Endometrial microvascular endothelial cells (primary cell): Measurements from ENCODE around the gene PKNOX2. TPM values are rescaled to one million over a fixed set of nuclear protein-coding genes. Genes with fewer than 3 reads are reported as not detected.

ENCODE experiments used
- in situ Hi-C: cut with HindIII; loops from 2 replicates; pipeline ENCODE4 v1.10.0; 2017; ENCODE audit warnings: low sequenced_read_pairs, low pct_unique_long_range_greater_than_20kb; ENCODE audit errors: inconsistent ontology term
- total RNA-seq: library from RNA; depleted of rRNA; stranded (reverse); fragments of >200 nt; gene quantifications from one replicate; pipeline ENCODE4 v1.2.3, GENCODE V29; 2015; ENCODE audit errors: inconsistent ontology term

Gene PKNOX2
- total RNA-seq, 1 donor from 2014 or later = not detected

DNA sequence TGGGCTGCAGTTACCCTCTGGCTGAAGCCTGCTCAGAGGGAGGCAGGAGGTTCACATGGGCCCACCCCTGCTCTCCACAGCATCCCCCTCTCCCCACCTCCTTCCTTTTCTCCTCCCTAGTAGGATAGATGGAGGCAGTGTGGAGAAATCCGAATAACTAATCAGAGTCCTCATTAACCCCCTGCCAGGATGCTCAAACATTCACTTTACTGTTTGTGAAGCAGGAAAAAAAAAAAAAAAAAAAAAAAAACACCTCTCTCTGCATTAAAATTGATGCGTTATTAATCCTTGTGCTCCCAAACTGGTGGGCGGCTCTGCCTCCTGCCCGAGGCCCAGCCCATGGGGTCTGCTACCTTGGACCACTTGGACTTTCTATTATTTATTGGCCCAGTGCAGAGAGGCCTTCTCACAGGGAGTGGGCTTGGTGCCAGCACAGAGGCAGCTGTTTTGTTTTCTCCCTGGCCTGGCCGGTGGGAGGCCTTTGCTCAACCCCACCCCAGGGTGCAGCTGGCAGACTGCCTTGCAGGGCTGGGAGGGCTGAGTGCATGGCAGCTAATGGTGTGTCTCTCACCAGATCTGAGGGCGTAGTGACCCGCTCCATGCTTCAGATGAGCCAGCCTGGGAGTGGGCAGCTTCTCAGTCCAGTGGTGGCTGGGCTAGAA lies 150.7 kb downstream of the PKNOX2 start:
- in situ Hi-C loops = no loop called here

DNA sequence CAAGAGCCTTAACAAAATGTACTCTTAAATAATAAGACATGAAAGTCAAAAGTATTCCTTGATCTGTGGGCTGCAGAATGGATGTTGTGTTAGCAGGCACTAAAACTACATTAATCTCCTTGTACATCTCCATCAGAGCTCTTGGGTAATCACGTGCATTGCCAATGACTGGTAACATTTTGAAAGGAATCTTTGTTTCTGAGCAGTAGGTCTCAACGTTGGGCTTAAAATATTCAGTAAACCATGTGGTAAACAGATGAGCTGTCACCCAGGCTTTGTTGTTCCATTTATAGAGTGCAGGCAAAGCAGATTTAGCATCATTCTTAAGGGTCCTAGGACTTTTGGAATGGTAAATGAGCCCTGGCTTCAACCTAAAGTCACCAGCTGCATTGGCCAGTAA lies 152.9 kb downstream of the PKNOX2 start:
- in situ Hi-C loops = no loop called here

DNA sequence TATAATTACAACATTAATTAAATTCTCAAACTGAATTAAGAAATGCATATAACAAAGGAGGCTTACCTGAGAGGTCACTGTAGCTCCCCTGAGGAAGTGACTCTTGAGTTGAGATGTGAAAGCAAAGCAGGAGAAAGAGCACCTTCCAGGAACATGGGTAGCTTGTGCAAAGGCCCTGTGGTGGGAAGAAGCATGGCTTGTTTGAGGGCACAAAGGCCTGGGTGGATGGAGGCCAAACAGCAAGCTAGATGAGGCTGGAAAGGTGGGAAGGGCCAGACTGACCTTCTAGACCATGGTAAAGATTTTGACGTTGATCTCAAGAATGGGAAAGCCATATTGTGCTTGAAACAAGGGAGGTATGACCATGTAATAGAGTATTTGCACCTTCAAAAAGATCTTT lies 155.1 kb downstream of the PKNOX2 start:
- in situ Hi-C loops = no loop called here

DNA sequence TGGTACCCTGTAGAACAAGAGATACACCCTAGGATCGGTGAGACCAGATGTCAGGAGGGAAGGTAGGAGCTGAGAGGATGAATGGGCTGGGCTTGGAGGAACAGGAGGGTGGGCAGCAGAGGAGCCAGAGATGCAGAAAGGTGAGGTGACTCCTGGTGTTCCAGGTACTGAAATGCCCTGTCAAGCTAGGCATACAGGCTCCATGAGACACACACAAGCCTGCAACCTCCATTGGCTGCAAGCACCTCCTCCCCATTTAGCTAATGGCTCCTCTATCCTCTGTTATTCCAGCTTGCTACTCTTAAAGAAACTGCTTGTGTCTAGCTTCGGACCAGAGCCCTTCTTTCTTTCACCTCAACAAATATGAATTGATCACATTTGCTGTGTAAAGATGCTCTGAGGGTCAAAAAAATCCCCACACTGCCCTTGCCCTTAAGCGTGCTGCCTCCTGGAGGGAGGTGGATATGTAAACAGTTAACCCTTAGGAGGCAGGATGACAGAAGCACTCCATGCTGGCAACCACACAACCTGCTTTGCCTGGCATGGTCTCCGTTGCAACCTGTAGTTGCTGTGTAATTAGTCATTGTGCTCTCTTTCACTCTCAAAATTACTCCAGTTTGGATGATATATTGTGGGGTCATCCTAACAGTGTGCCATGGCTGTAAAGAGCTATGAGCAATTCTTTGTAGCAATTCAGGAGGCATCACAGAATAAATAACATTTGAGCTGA lies 156.0 kb downstream of the PKNOX2 start:
- in situ Hi-C loops = no loop called here

DNA sequence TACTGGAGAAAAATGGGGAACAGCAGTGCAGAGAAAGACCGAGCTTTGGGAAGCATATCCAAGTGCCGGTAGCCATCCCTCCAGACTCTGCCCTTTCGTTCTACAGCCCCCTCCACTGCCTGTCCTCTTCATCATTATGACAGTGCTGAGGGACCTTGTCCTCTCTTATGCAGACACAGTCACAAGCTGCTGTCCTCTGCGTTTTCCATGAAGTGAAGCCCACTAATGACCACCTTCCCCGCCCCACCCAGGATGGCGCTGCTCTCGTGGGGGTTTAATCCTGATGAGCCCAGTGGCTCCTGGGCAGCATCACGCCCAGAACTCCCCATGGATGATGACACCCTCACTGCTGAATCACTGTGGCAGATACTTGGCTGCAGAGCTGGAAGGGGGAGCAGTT lies 157.7 kb downstream of the PKNOX2 start:
- in situ Hi-C loops = no loop called here

DNA sequence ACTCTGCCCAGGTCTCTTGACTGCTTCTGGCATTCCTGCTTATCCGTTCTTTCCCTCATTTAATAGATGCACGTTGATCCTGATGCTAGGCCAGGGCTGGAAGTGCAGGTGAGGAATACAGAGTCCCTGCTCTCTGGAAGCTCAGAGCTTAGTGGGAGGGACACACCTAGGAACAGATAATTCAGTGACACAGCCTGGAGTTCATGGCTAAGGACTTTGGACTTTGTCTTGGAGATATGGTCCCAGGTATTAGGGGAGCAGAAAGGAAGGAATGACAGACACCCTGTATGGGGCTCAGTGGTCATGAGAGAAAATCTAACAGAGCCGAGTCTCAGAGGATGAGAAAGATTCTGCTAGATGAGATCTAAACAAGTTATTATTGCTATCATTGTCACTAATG lies 160.6 kb downstream of the PKNOX2 start:
- in situ Hi-C loops = no loop called here

DNA sequence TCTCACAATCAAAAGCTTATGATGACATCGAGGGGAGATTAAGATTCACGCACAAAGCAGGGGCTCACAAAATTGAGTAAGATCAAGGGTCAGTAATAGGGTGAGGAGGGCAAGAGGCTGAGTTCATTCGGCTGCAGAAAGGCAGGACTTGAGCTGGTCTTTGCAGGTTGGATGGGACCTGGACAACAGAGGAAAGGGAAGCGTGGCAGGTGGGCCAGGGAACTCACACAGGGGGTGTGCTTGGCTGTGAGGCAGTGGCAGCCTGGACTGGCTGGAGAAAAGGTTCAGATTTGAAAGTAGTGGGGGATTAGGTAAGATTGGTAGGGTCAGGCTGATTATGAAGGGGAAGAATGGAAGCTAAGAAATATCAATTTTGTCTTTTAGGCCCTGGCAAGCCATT lies 161.6 kb downstream of the PKNOX2 start:
- in situ Hi-C loops = no loop called here

DNA sequence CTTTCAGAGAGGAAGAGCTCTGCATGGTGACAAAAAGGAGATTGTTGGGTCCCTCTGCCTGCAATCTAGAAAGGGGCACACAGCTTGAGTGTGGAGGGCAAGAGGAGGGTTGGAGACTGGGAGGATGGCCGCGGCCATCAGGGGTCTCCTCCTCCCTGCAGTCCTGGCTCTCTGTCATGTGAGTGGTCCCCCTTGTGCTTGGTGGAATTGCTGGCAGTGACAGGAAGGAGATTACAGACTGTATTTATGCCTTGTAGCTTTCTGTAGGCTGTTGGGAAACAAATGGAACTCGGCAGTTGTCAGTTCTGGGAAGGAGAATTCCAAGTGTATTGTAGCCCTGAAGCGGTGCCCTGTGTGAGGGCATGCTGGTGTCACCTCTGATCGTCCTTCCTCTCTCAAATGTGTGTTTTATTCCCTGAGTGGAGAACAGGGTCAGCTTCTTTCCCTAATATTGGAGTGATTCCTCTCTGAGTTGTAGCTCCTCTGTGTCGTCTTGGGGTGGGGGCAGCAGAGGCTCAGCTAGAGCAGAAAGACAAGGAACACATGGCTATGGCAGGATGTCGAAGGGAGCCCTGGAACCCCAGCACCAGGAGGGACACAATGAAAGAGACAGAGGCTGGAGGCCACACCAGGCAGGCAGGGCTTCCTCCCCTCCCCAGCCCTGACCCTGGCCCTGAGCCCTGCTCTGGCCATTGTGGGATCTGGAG lies 163.1 kb downstream of the PKNOX2 start:
- in situ Hi-C loops = no loop called here

DNA sequence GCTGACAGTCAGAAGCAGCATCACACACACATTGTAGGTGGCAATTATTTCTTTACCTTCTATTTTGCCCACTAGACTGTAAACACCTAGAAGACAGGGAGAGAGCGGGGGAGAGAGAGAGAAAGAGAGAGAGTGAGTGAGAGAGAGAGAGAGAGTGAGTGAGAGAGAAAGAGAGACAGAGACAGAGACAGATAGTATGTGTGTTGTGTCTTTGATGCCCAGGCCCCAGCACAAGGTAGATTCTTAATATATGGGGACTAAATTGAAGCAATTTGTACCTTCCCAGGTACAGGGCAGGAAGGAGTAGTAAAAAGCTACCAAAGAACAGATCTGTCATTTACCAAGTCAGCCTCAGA lies 163.7 kb downstream of the PKNOX2 start:
- in situ Hi-C loops = no loop called here

DNA sequence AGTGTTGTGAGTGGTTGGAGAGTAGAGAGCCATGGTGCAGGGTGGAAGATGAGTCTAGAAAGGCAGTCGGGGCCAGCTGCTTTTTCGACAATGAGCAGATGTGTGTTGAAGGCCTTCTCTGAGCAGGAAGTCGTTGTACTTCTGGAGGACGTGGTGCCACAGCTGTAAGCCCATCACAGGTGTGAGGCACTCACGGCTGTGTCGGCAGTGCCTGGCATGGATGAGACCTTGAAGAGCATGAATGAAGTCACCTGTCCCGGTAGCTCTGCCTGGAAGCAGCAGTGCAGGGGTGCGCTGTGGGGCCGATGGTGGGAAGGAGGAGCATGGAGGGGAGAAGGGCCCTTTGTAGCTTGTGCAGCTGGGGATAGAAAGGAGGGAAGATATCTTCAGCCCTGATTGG lies 165.2 kb downstream of the PKNOX2 start:
- in situ Hi-C loops = no loop called here

DNA sequence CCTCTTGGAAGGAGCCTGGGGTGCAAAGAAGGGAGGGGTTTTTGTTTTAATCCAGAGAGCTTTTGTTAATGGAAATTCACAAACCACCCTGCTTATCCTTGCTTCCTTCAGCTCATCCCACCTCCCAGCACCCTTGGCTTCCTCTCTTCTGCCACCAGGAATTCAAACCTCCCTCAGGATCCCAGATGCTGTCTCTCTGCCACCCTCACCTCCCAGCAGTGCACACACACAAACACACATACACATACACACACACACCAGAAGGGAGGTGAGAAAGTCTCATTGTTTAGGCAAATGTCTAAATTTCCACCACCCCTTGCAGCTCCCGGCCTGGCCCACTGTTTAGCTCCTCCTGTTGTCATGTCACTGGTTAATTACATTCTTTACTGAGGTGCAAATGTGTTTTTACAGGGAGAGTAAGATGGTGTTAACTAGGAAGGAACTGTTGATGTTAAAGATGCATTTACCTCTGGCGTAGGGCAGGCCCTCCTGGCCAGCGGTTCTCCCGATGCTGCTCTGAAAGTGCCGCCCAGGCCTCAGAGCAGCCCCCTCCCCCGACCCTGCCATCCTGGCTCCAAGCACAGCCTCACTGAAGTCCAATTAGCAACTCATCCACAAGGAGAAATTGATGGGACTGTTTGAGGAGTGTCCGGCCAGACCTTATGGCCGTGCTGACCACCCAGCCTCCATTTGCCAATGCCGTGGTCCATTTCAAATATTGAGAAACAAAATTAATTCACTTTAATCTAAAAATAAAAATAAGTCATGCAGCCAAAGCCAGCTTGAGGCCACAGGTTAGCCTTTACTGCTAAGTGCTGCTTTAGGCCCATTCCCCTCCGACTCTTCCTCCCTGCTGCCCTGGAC lies 166.1 kb downstream of the PKNOX2 start:
- in situ Hi-C loops = no loop called here

DNA sequence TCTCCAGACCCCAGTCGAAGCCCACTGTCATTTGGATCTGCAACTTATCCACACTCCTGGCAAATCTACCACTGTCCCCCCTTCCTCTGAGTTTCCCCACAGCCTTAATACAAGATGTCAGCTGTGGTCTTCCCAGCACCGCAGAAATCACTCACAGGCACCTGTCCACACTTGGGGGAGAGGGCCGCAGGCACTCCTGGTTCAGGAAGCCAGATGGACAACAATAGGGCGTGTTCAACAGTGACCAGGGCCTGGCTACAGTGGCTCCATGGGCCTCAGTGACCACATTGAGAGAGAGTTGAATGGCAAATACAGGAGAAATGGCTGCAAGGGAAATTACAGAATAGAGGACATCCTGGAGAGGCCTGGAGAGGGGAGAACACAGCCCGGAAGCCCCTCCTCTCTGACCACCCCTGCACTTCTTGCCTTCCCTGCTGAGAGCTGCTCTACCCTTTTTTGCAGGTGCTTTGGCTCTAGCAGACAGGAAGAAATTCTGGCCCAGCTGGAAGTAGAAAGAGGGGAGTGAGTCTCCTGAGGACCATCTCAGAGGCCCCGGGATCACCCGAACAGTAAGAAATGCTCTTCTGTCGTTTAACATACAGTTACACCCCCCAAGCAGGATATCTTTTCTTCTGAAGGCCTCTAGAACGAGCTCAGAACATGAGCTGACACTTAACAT lies 166.9 kb downstream of the PKNOX2 start:
- in situ Hi-C loops = no loop called here

DNA sequence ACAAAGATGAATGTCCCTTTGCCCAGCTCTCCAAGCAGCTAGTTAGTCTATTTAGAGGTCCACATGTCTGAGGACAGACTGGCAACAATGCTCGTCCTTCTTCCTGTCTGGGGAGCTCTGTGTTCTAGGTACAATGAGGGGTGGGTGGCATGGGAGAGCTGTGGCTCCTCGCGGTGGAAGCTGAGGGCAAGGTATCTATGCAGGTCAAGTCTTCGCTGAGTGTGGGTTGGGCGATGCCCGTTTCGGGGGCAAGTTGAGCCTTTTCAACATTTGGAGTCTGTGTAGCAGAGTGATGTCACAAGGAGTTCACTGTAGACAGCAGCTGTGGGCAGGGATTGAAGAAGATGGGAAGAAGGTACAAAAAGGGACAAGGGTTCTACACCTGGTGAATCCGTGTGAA lies 168.3 kb downstream of the PKNOX2 start:
- in situ Hi-C loops = no loop called here

DNA sequence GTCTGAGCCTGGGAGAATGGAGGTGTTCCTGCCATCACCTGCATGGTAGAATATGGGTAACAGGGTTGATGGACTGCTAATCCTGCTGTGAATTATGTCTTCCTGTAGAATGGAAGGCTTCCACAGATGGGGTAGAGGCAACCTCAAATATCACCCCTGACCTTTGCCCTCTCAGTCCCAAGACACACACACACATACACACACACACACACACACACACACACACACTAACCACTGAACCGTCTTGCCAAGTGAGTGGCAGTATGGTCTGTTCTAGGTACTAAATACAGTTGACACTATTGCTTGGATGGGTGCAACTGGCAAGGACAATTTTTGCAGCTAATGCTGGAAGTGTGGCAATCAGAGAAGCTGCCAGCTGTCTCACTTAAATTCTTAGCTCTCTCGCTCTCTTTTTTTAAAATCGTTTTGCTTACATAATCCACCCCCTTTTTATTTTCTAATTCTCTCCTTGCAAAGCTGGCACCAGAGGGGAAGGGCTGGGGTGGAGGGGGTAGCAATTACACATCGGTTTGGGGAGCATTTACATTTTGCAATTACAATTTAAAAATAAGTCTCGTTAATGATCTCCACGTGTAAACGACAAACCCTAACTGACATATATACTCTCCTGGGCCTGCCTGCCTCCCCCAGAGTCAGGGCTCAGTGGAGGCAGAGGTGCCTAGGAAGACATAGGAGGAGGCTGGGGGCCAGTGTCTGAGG lies 169.0 kb downstream of the PKNOX2 start:
- in situ Hi-C loops = no loop called here

DNA sequence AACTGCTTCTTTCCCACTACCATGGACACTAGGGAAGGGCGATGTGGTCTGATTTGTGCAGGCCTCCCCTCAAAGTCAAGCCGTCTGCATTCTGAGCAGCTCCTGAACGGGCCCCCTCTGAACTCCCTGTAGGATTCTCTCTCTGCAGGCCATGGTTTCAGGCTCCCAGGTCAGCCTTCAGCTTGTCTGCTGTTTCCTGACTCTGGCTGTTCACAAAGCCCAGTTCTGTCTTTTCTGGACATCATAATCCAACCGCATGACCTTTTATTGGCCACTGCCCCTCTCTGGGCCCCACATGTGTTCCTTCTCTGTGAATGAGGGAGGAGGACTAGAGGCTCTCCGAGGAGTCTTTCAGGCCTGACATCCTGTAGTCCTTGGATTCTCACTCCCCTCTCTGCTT lies 170.6 kb downstream of the PKNOX2 start:
- in situ Hi-C loops = no loop called here

DNA sequence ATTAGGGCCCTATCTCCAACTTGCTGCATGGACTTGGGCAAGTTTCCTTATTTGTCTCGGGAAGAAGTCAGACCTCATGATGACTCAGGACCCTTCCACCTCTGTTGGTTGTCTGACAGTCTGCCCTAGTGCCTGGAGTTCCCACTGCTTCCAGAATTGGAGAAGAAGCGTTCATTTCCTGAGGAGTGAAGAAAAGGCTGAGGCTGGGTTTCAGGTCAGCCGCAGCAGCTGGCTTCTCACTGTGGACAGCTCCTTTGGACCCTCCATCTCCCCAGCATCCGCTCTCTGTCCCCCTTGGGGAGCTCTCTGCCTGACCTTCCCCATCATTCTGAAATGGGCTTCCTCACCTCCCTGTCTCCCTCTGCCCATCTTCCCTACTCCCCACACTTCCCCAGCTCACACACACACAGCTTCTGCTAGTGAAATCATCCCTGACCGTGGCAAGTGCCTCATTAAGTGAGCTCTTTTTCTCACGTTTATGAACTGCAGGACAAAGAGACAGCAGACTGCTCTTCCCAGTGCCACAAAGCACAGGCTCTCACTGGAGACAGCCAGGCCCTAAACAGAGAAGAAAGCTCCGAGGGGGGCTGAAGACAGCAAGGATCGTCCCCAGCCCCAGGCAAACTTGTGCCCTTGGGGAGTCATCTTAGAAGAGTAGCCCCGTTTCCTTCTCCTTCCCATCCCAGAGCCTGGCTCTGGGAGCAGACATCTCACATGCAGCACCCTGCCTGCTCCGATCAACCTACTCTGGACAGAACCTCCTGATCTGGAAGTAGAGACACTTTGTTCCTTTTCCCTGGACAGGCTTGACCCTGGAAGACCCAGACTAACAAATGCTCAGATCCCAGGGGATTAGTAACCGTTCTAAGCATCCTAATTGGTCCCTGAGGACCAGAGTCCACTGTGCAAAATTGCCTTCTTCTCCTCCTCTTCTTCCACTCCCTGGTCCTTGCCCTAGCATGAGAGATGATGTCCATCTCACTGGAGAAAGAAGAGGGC lies 173.6 kb downstream of the PKNOX2 start:
- in situ Hi-C loops = no loop called here
